Stimulated activated CD8-positive, alpha-beta memory T cell treated with anti-CD3 and anti-CD28 coated beads, Interleukin-12 subunit alpha, Interleukin-12 subunit beta, amount 100 ng/mL, for 1 hour (primary cell): ENCODE data around the gene ETV6.
"Not testable (repeated sequence)": the region's sequence is repeated elsewhere in the genome, so short reads cannot be mapped to it uniquely, and the experiment has no call there.

Source experiments
- DNase-seq: peaks from one replicate; pipeline ENCODE4 v3.0.0-alpha.2; 2020; ENCODE audit warnings: low read depth

The ETV6 gene

GRCh38 chr12:11884706-11885105, 235.2 kb downstream of the ETV6 start:
- no peak for DNase-seq

- DNase-seq, result no peak
Observed at GRCh38 chr12:11885261-11886038, 236.0 kb downstream of the ETV6 start.

- DNase-seq, result no peak
Observed at GRCh38 chr12:11886339-11886738, 236.9 kb downstream of the ETV6 start.

- DNase-seq, result no peak
Observed at GRCh38 chr12:11888029-11888428, 238.6 kb downstream of the ETV6 start.

- no peak for DNase-seq
Observed at GRCh38 chr12:11891346-11891745, 241.9 kb downstream of the ETV6 start.

GRCh38 chr12:11891754-11892386, 242.4 kb downstream of the ETV6 start:
- no peak for DNase-seq

GRCh38 chr12:11893998-11894397, 244.5 kb downstream of the ETV6 start:
- DNase-seq, result no peak

- DNase-seq, result no peak
Observed at GRCh38 chr12:11894890-11895289, 245.4 kb downstream of the ETV6 start.

GRCh38 chr12:11895421-11896078, 246.1 kb downstream of the ETV6 start:
- DNase-seq, result no peak

- DNase-seq, result no peak
Observed at GRCh38 chr12:11896417-11896929, 247.0 kb downstream of the ETV6 start.

- DNase-seq, result no peak
Observed at GRCh38 chr12:11897923-11898322, 248.4 kb downstream of the ETV6 start.

- no peak for DNase-seq
Observed at GRCh38 chr12:11901701-11902524, 252.4 kb downstream of the ETV6 start.

- DNase-seq, result no peak
Observed at GRCh38 chr12:11902525-11902875, 253.0 kb downstream of the ETV6 start.

GRCh38 chr12:11904124-11904523, 254.7 kb downstream of the ETV6 start:
- no peak for DNase-seq

- DNase-seq, result no peak
Observed at GRCh38 chr12:11905534-11905933, 256.1 kb downstream of the ETV6 start.

GRCh38 chr12:11906286-11906935, 256.9 kb downstream of the ETV6 start:
- DNase-seq, result no peak

GRCh38 chr12:11907625-11908024, 258.2 kb downstream of the ETV6 start:
- DNase-seq, result no peak

GRCh38 chr12:11909406-11909805, 259.9 kb downstream of the ETV6 start:
- not testable (repeated sequence) for DNase-seq

GRCh38 chr12:11916113-11916512, 266.6 kb downstream of the ETV6 start:
- no peak for DNase-seq

- no peak for DNase-seq
Observed at GRCh38 chr12:11916771-11917170, 267.3 kb downstream of the ETV6 start.

GRCh38 chr12:11917501-11917900, 268.0 kb downstream of the ETV6 start:
- no peak for DNase-seq

GRCh38 chr12:11920231-11920630, 270.8 kb downstream of the ETV6 start:
- no peak for DNase-seq
